Stomach (tissue), 4 donors: Measurements from ENCODE around the gene MOGAT2.
"Not testable (repeated sequence)": the region's sequence is repeated elsewhere in the genome, so short reads cannot be mapped to it uniquely, and the experiment has no call there.

Experiments
- CTCF ChIP-seq, 7 experiments: fragments of 450-650 bp in 4 of 7; fragments of 200-600 bp in 3 of 7; sonication (generic) in 3 of 7; IDR thresholded peaks; one replicate each; pipeline ENCODE4 v1.5.1; 2016 to 2019; ENCODE audit warnings: antibody characterized with exemption in 7 of 7, control low read depth in 2 of 7, mild to moderate bottlenecking in 1 of 7
- POLR2A ChIP-seq, 4 donors: fragments of 450-650 bp; IDR thresholded peaks; one replicate each; pipeline ENCODE4 v1.6.1; 2016; ENCODE audit warnings: antibody characterized with exemption in 4 of 4, control low read depth in 2 of 4, mild to moderate bottlenecking in 1 of 4, moderate library complexity in 1 of 4
- POLR2AphosphoS5 ChIP-seq, 3 donors: sonication (generic); formaldehyde crosslinking; IDR thresholded peaks; one replicate each; pipeline ENCODE4 v1.6.1; 2016; ENCODE audit warnings: antibody characterized with exemption in 3 of 3

GRCh38 chr11:75683856-75684255 lies 33.8 kb upstream of the MOGAT2 start:
- not testable (repeated sequence) for TF ChIP-seq POLR2AphosphoS5, CTCF, POLR2A (IDR thresholded peaks at IDR 0.05)
